GM18519 (cell line): ENCODE results near the gene JAKMIP3.

ENCODE experiments used
- ATAC-seq: cut with Tn5 transposase; IDR thresholded peaks from one replicate; pipeline ENCODE4 v1.9.1; 2021; ENCODE audit warnings: mild to moderate bottlenecking, moderate library complexity; ENCODE audit not compliant: unreplicated experiment, low FRiP score

The JAKMIP3 gene

GRCh38 chr10:132043861-132044695, 21.7 kb upstream of the JAKMIP3 start:
- ATAC-seq = no peak

GRCh38 chr10:132044803-132045202, 20.9 kb upstream of the JAKMIP3 start:
- ATAC-seq = no peak

GRCh38 chr10:132045324-132045723, 20.4 kb upstream of the JAKMIP3 start:
- ATAC-seq = no peak

- ATAC-seq = no peak
These were observed 18.0 kb upstream of the JAKMIP3 start for GRCh38 chr10:132047575-132048293.

- no peak for ATAC-seq
These were observed 17.5 kb upstream of the JAKMIP3 start for GRCh38 chr10:132048294-132048667.

- ATAC-seq = no peak
These were observed 15.6 kb upstream of the JAKMIP3 start for GRCh38 chr10:132050191-132050590.

GRCh38 chr10:132052124-132052523, 13.6 kb upstream of the JAKMIP3 start:
- ATAC-seq = no peak

- ATAC-seq = no peak
These were observed 11.2 kb upstream of the JAKMIP3 start for GRCh38 chr10:132054564-132054963.

GRCh38 chr10:132055616-132056015, 10.1 kb upstream of the JAKMIP3 start:
- ATAC-seq = no peak

- no peak for ATAC-seq
These were observed 9.1 kb upstream of the JAKMIP3 start for GRCh38 chr10:132056663-132057062.

GRCh38 chr10:132057191-132057681, 8.5 kb upstream of the JAKMIP3 start:
- no peak for ATAC-seq

GRCh38 chr10:132058111-132058745, 7.5 kb upstream of the JAKMIP3 start:
- ATAC-seq = no peak

- ATAC-seq = no peak
These were observed 6.7 kb upstream of the JAKMIP3 start for GRCh38 chr10:132058793-132059759.

GRCh38 chr10:132059760-132060508, 5.8 kb upstream of the JAKMIP3 start:
- ATAC-seq = no peak

- no peak for ATAC-seq
These were observed 4.7 kb upstream of the JAKMIP3 start for GRCh38 chr10:132061030-132061429.

GRCh38 chr10:132061465-132061864, 4.3 kb upstream of the JAKMIP3 start:
- ATAC-seq = no peak

GRCh38 chr10:132062116-132062515, 3.6 kb upstream of the JAKMIP3 start:
- ATAC-seq = no peak

- no peak for ATAC-seq
These were observed 2.9 kb upstream of the JAKMIP3 start for GRCh38 chr10:132062641-132063390.

- ATAC-seq = no peak
These were observed 2.3 kb upstream of the JAKMIP3 start for GRCh38 chr10:132063432-132063831.
